Measurements from ENCODE around the gene ASB13.

GRCh38 chr10:5668429-5668828 lies 2.0 kb upstream of the ASB13 start:
- TF ChIP-seq CTCF (conservative IDR thresholded peaks at IDR 0.05 in 1 of 2, IDR thresholded peaks at IDR 0.05 in 1 of 2; ENCODE audit: low read depth in 1 of 2, low read length in 2 of 2) (no peak), EZH2 (IDR thresholded peaks at IDR 0.05; ENCODE audit: low read length, missing control alignments) (no peak)
